Uterus (tissue), 2 donors: ENCODE measurements around the gene AZI2.

ENCODE experiments used
- POLR2A ChIP-seq, 2 donors: fragments of 450-650 bp; IDR thresholded peaks; one replicate each; pipeline ENCODE4 v1.6.1; 2016; ENCODE audit warnings: antibody characterized with exemption in 2 of 2, mild to moderate bottlenecking in 1 of 2, moderate library complexity in 1 of 2
- TF ChIP-seq, protein P1 (sequence below), 4 experiments: fragments of 200-600 bp in 2 of 4; fragments of 450-650 bp in 2 of 4; sonication (generic) in 2 of 4; IDR thresholded peaks; one replicate each; pipeline ENCODE4 v1.5.1; 2016 to 2019; ENCODE audit warnings: antibody characterized with exemption in 4 of 4, mild to moderate bottlenecking in 2 of 4, moderate library complexity in 1 of 4

DNA sequence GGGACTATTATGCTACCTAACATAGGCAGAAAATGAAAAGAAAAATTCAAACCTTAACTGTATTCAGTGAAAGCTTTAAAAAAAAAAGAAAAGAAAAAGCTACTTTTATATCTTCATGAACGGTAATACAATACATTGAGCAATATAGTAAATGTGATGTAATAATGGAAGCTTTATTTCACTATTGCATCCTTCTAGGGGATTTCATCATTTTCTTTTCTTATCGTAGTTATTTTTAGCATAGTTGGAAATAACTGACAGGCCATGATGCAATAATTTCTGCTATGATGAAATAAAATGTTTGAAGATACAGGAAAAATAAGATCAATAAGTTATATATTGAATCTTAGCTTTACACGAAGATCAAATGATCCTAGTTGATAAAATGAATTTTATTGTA lies 40.4 kb downstream of the AZI2 start:
- TF ChIP-seq, protein P1, sequence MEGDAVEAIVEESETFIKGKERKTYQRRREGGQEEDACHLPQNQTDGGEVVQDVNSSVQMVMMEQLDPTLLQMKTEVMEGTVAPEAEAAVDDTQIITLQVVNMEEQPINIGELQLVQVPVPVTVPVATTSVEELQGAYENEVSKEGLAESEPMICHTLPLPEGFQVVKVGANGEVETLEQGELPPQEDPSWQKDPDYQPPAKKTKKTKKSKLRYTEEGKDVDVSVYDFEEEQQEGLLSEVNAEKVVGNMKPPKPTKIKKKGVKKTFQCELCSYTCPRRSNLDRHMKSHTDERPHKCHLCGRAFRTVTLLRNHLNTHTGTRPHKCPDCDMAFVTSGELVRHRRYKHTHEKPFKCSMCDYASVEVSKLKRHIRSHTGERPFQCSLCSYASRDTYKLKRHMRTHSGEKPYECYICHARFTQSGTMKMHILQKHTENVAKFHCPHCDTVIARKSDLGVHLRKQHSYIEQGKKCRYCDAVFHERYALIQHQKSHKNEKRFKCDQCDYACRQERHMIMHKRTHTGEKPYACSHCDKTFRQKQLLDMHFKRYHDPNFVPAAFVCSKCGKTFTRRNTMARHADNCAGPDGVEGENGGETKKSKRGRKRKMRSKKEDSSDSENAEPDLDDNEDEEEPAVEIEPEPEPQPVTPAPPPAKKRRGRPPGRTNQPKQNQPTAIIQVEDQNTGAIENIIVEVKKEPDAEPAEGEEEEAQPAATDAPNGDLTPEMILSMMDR (IDR thresholded peaks at IDR 0.05): no peak
- no peak for TF ChIP-seq POLR2A (IDR thresholded peaks at IDR 0.05)
